ENCODE results near the gene ZNF385B. TPM values are rescaled to one million over a fixed set of nuclear protein-coding genes. Genes with fewer than 3 reads are reported as not detected.

The ZNF385B gene
- total and polyA plus RNA-seq, 4 donors = 3.0 to 7.2 (median 3.9) TPM

GRCh38 chr2:179412112-179412511 is 449.3 kb downstream of the ZNF385B start:
- no peaks in the 10 kb centered on the region for H3K9me3 ChIP-seq (ENCODE audit: control insufficient read depth in 4 of 4, low read length in 3 of 4)
- peaks cover 0 to 3% (median 1%) of the 10 kb centered on the region in 4 donors for H3K4me1 ChIP-seq (ENCODE audit: control insufficient read depth in 4 of 4, insufficient read depth in 4 of 4, low read length in 3 of 4)
- 90% methylated on average over 3 of the region's 3 CpGs for WGBS
- H3K27me3 ChIP-seq (ENCODE audit: control insufficient read depth in 4 of 4, insufficient read depth in 4 of 4, low read length in 3 of 4) = no peaks in the 10 kb centered on the region
- no peak overlapping the region for H3K9ac ChIP-seq (ENCODE audit: low read depth in 1 of 2, low read length in 2 of 2)
- no peak overlapping the region for H3K4me3 ChIP-seq (ENCODE audit: low read depth in 1 of 3, low read length in 3 of 3)
- no peaks in the 10 kb centered on the region for H3K36me3 ChIP-seq (ENCODE audit: control insufficient read depth in 4 of 4, insufficient read depth in 3 of 4, low read depth in 1 of 4, low read length in 3 of 4)
- DNase-seq (ENCODE audit: low spot score) = no peak
- no peak for TF ChIP-seq FOXA1 (IDR thresholded peaks at IDR 0.05)
- TF ChIP-seq JUND (IDR thresholded peaks at IDR 0.05) = no peak
- TF ChIP-seq HNF4G (IDR thresholded peaks at IDR 0.05) = no peak
- no peak for TF ChIP-seq REST (IDR thresholded peaks at IDR 0.05)
- no peak for TF ChIP-seq ATF3 (IDR thresholded peaks at IDR 0.05)
- TF ChIP-seq GABPA (IDR thresholded peaks at IDR 0.05 in 1 of 2, conservative IDR thresholded peaks at IDR 0.05 in 1 of 2) = no peak
- TF ChIP-seq TAF1 (conservative IDR thresholded peaks at IDR 0.05) = no peak
- TF ChIP-seq CTCF (IDR thresholded peaks at IDR 0.05; ENCODE audit: low read depth, low read length, missing input control) = no peak
- TF ChIP-seq HNF4A (conservative IDR thresholded peaks at IDR 0.05) = no peak
- TF ChIP-seq MAX (IDR thresholded peaks at IDR 0.05) = no peak
- no peak for TF ChIP-seq SP1 (IDR thresholded peaks at IDR 0.05)
- TF ChIP-seq NR2F2 (IDR thresholded peaks at IDR 0.05) = no peak
- no peak for TF ChIP-seq RAD21 (IDR thresholded peaks at IDR 0.05)
- TF ChIP-seq EGR1 (IDR thresholded peaks at IDR 0.05; ENCODE audit: low read depth in 2 of 2) = no peak
- no peak for TF ChIP-seq RXRA (IDR thresholded peaks at IDR 0.05)
- TF ChIP-seq ZBTB33 (IDR thresholded peaks at IDR 0.05) = no peak
- no peak for TF ChIP-seq FOXA2 (IDR thresholded peaks at IDR 0.05)
- no peak for TF ChIP-seq YY1 (IDR thresholded peaks at IDR 0.05)
- H3K27ac ChIP-seq (ENCODE audit: low read depth in 1 of 2, low read length in 2 of 2) = no peak overlapping the region
